Colonic mucosa (tissue), 4 donors: ENCODE measurements around the gene SMAD2. TPM values are rescaled to one million over a fixed set of nuclear protein-coding genes. Genes with fewer than 3 reads are reported as not detected.

ENCODE experiments used
- DNase-seq: peaks from one replicate; pipeline ENCODE4 v3.0.0-alpha.2; 2020
- H3K27ac ChIP-seq: fragments of 200-600 bp; one replicate; pipeline ENCODE4 v1.8.0; 2021
- H3K27me3 ChIP-seq: fragments of 200-600 bp; one replicate; pipeline ENCODE4 v1.8.0; 2021
- H3K36me3 ChIP-seq: fragments of 200-600 bp; one replicate; pipeline ENCODE4 v1.8.0; 2021
- H3K4me1 ChIP-seq: fragments of 200-600 bp; one replicate; pipeline ENCODE4 v1.8.0; 2021; ENCODE audit warnings: mild to moderate bottlenecking
- H3K4me3 ChIP-seq: fragments of 200-600 bp; one replicate; pipeline ENCODE4 v1.8.0; 2021
- H3K9ac ChIP-seq, 2 donors: one replicate each; pipeline ENCODE4 v1.7.0; 2013; ENCODE audit warnings: control low read depth in 2 of 2, low read depth in 2 of 2, low read length in 2 of 2
- H3K9me3 ChIP-seq: fragments of 200-600 bp; one replicate; pipeline ENCODE4 v1.8.0; 2021
- intact Hi-C: fragments of 100-400 bp; cut with DNase I; formaldehyde crosslinking; loops from one replicate; pipeline ENCODE4 v1.14.1; 2022
- total RNA-seq, 2 donors: library from RNA; stranded (reverse); fragmentation: NEBNext Ultra II Directional in 1 of 2; extraction: Animal tissue kit (Norgen Biotek cat#: 25700) in 1 of 2; gene quantifications; one replicate each; pipeline ENCODE4 v1.2.1, GENCODE V29; 2021
- TF ChIP-seq, protein P1 (sequence below): fragments of 200-600 bp; IDR thresholded peaks from one replicate; pipeline ENCODE4 v1.8.0; 2022; ENCODE audit warnings: antibody characterized with exemption, mild to moderate bottlenecking
- donor health status: healthy.
- donor health status: DM: no; HTN: no; CAD: no.
- donor health status: DM: no; HTN: no; CAD: no.

The SMAD2 gene
- total RNA-seq, 2 donors from 2014 or later, result 109 to 133 TPM

DNA sequence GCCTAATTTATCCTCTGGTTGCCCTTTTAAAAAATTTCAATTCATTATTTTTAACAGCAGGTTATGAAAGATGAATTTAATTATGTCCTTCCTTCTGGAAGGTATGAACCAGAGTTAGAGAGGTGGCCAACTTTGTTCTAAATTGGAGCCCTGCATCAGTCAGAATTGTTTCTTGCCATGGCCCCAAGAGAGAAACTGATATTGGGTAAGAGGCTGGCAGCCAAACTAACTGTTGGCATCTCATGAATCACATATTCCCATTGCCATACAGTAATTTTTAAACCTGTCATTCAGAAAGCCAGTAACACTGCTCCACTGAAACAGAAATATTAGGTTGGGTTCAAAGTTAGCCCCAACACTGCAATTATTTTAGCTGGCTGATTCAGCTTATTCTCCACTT lies 67.4 kb downstream of the SMAD2 start:
- TF ChIP-seq, protein P1, sequence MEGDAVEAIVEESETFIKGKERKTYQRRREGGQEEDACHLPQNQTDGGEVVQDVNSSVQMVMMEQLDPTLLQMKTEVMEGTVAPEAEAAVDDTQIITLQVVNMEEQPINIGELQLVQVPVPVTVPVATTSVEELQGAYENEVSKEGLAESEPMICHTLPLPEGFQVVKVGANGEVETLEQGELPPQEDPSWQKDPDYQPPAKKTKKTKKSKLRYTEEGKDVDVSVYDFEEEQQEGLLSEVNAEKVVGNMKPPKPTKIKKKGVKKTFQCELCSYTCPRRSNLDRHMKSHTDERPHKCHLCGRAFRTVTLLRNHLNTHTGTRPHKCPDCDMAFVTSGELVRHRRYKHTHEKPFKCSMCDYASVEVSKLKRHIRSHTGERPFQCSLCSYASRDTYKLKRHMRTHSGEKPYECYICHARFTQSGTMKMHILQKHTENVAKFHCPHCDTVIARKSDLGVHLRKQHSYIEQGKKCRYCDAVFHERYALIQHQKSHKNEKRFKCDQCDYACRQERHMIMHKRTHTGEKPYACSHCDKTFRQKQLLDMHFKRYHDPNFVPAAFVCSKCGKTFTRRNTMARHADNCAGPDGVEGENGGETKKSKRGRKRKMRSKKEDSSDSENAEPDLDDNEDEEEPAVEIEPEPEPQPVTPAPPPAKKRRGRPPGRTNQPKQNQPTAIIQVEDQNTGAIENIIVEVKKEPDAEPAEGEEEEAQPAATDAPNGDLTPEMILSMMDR, result no peak
- no peak overlapping the region for H3K27ac ChIP-seq
- H3K4me3 ChIP-seq, result no peak overlapping the region
- H3K36me3 ChIP-seq, result no peaks in the 10 kb centered on the region
- H3K27me3 ChIP-seq, result no peaks in the 10 kb centered on the region
- intact Hi-C loops, result no loop called here
- no peaks in the 10 kb centered on the region for H3K4me1 ChIP-seq
- no peak overlapping the region for H3K9ac ChIP-seq
- no peak for DNase-seq
- H3K9me3 ChIP-seq, result no peaks in the 10 kb centered on the region

DNA sequence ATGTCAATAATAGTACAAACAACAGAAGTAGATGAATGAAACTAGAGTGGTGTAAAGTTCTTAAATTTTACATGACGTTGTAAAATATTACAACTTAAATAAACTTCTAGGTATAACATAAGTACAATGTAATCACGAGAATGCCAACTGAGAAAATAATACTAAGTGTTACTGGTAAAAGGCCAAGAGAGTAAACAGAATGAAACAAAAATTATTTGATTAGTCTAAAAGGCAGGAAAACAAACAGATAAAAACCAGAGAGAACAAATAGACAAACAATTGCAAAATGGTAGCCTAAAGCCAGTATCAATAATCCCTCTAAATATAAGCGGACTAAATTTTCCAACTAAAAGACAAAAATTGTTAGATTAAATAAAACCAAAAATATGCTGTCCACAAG lies 71.9 kb downstream of the SMAD2 start:
- H3K9ac ChIP-seq, result no peak overlapping the region
- H3K27me3 ChIP-seq, result no peaks in the 10 kb centered on the region
- DNase-seq, result no peak
- no peaks in the 10 kb centered on the region for H3K36me3 ChIP-seq
- no peaks in the 10 kb centered on the region for H3K4me1 ChIP-seq
- no peak overlapping the region for H3K4me3 ChIP-seq
- TF ChIP-seq, protein P1, result no peak
- H3K27ac ChIP-seq, result no peak overlapping the region
- H3K9me3 ChIP-seq, result no peaks in the 10 kb centered on the region
- intact Hi-C loops, result no loop called here

DNA sequence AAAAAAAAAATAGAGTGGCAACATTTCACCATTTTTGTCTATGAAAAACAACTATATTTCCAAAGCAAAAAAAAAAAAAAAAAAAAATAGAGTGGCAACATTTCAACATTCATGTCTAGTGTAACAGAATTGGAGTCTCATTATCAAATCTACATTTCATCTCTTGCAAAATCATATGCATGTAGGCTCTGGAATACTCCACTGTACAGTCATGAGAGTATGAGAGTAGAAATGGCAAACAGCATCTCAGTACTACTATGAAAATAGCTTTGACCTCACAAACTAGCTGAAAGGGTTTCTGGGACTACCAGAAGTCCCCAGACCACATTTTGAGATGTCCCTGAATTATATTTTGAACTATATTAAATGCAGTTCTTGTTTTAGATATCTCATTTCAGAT lies 82.8 kb downstream of the SMAD2 start:
- Histone ChIP-seq H3K9ac (no peak overlapping the region), H3K4me1 (no peaks in the 10 kb centered on the region), H3K4me3 (no peak overlapping the region), H3K27ac (no peak overlapping the region), H3K27me3 (no peaks in the 10 kb centered on the region), H3K9me3 (no peaks in the 10 kb centered on the region), H3K36me3 (no peaks in the 10 kb centered on the region)
- intact Hi-C loops, result no loop called here
- no peak for DNase-seq
- TF ChIP-seq, protein P1, result no peak

DNA sequence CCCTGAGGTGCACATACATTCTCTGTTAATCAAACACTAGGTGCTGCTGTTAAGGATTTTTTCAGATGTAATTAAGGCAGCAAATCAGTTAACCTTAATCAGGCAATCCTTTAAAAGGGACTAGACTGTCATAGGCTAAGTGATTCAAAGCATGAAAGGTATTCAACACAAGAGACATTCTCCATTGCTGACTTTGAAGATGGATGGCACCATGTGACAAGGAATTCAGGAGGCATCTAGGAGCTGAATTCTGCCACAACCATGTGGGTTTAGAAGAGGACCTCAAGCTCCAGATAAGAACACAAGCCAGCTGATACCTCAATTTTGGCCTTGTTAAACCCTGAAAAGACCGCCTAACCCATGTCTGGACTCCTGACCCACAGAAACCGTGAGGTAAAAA lies 84.0 kb downstream of the SMAD2 start:
- Histone ChIP-seq H3K27ac (no peak overlapping the region), H3K9ac (no peak overlapping the region), H3K9me3 (no peaks in the 10 kb centered on the region), H3K4me1 (no peaks in the 10 kb centered on the region), H3K36me3 (peaks cover 2% of the 10 kb centered on the region), H3K4me3 (no peak overlapping the region), H3K27me3 (no peaks in the 10 kb centered on the region)
- intact Hi-C loops, result no loop called here
- DNase-seq, result no peak
- TF ChIP-seq, protein P1, result no peak

DNA sequence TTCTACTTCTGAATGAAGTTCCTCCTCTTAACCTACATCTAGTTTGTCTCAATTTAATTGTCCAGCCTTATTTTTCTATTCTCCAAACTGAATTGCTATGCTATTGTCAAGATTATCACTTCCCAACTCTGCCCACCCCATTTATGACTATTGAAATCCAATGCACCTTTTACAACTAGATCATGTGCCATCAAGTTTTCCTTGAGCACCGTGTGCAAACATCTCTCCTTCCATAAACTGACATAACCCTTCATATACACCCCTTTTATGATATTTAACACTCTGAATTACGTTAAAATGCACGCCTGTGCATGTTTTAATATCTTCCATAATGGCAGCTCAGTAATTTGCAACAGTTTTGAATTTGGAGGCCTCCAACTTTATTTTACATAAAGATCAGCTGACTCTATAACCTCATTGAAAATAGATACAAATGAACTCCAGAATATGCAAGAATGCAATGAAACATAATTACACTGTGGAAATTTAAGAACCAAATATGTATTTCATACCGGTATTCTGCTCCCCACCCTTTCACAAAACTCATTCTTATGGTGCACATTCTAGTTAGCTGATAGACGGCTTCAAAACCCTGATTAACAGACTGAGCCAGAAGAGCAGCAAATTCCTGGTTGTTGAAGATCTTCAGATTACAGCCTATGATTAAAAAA lies 85.5 kb downstream of the SMAD2 start:
- intact Hi-C loops, result no loop called here
- no peaks in the 10 kb centered on the region for H3K9me3 ChIP-seq
- H3K27me3 ChIP-seq, result no peaks in the 10 kb centered on the region
- H3K36me3 ChIP-seq, result peaks cover 4% of the 10 kb centered on the region
- H3K27ac ChIP-seq, result no peak overlapping the region
- no peaks in the 10 kb centered on the region for H3K4me1 ChIP-seq
- TF ChIP-seq, protein P1, result no peak
- no peak overlapping the region for H3K4me3 ChIP-seq
- no peak overlapping the region for H3K9ac ChIP-seq
- no peak for DNase-seq
